Medulla oblongata (tissue), 1 donor: Measurements from ENCODE around the gene CALML4.
"Not testable (repeated sequence)": the region's sequence is repeated elsewhere in the genome, so short reads cannot be mapped to it uniquely, and the experiment has no call there.

Source experiments
- DNase-seq: peaks from one replicate; pipeline ENCODE4 v3.0.0-alpha.2; 2015; ENCODE audit errors: extremely low spot score

The CALML4 gene

DNA sequence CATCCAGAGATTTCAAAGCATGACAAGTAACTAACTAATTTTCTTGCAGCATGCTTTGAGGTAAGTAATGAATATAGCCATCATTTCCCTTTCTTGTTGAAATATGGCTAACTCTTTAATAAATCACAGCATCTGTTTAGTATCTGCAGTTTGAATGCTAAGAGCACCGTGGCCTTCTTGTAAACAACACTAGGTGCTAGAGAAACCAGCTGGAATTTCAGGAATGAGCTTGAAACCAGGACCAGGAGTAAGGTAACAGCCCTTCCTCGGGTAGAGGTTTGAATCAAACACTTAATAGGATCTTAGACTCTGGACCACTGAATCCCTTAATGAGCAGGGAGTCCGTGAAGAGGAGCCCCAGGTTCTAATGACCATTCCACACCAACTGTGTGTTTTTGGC is 13.6 kb downstream of the CALML4 start:
- DNase-seq, result no peak

DNA sequence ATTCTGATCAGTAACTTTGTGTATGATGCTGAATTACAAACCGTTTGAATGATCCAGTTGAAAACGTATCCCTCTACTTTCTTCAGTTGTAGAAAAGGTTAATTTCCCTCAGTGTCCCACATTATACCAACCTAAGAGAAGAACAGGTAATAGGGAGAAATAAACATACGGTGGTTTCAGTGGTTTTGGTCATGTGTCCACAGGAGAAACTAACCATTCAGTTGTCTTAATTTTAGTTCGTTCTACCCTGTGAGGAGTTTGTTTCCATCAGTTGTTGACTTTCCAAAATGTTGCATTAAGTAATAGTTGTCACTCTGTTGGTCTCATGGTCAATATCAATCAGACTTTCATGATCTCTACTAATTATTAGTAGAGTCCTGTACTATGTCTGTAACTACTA is 15.1 kb downstream of the CALML4 start:
- DNase-seq, result no peak

DNA sequence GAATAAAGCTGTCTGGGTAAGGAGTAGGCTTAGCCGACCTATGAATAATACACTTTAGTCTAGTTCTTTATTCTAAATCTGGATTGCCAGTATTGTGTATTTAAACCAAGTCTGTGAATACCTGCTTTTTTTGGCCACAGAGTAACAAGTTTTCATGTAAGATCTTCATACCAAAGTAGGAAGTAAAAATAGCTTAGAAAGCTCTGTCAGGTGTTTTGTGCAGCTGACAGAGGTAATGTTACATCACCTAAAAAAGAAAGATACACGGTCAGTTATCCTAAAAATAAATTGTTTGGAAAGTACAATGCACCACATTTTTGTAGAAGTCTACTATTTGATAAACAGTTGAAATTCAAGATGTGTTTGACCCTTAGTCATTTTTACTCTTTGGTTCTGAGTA is 16.5 kb downstream of the CALML4 start:
- no peak for DNase-seq

DNA sequence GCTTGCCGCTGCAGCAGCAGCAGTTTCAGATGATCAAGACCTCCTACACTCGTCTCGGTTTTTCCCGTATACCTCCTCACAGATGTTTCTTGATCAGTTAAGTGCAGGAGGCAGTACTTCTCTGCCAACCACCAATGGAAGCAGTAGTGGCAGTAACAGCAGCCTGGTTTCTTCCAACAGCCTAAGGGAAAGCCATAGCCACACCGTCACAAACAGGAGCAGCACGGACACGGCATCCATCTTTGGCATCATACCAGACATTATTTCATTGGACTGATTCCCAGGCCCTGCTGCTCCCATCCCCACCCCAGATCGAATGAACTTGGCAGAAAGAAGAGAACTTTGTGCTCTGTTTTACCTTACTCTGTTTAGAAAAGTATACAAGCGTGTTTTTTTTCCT is 17.6 kb downstream of the CALML4 start:
- DNase-seq, result peak; percentile 53

DNA sequence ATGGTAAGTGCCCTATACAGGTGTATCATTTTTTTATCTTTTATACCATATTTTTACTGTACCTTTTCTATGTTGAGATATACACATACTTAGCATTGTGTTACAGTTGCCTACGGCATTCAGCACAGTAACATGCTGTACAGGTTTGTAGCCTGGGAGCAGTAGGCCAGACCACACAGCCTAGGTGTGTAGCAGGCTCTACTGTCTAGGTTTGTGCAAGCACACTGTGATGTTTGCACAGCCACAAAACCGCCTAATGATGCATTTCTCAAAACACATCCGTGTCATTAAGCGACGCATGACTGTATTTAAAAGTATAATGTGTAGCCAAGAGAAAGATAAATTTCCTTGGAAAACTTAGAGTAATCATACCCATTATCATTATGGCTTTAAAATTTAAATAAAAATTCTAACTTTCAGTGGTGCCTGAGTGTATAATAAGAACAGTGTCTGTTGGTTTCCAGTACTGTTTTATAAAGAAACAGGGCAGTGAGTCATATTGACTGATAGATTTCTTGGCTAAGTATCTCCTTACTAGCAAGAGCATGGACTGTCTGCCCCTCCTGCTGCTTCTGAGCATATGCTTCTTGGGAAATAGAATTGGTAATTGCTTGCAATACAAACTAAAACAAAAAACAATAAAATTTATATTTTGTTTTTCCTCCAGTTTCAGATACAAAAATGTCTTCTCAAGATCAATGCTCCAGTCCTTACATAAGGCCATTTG is 18.3 kb downstream of the CALML4 start:
- no peak for DNase-seq

DNA sequence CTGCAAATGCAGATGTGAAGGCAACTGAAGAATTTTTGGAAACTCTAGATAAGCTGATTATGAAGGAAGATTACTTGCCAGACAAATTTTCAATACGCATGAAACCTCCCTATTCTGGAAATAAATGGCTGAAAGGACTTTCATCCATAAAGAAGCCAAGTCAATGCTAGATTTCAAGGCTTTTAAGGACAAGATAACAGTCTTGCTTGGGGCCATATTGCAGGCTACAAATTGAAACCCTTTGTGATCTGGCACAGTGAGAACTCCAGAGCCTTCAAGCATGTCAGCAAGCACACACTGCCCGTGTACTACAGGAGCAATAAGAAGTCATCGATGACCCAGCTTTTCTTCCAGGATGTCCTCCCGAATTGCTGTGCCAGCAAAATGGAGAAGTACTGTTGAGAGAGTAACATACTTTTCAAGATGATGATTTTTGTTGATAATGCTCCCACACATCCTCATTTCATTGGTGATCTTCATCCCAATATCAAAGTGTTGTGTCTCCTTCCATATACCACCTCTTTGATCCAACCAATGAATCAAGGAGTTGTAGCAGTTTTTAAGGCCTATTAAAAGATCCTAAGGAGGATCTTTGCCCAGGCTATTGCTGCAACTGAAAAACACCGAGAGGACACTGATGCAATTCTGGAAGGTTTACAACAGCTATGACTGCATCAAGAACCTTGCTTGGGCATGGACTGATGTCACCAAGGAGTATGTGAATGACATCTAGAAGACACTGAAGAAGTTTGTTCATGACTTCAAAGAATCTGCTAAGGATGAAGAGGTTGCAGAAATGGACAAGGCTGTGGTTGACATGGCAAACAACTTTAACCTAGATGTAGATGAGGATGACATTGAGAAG is 20.3 kb downstream of the CALML4 start:
- DNase-seq, result no peak

DNA sequence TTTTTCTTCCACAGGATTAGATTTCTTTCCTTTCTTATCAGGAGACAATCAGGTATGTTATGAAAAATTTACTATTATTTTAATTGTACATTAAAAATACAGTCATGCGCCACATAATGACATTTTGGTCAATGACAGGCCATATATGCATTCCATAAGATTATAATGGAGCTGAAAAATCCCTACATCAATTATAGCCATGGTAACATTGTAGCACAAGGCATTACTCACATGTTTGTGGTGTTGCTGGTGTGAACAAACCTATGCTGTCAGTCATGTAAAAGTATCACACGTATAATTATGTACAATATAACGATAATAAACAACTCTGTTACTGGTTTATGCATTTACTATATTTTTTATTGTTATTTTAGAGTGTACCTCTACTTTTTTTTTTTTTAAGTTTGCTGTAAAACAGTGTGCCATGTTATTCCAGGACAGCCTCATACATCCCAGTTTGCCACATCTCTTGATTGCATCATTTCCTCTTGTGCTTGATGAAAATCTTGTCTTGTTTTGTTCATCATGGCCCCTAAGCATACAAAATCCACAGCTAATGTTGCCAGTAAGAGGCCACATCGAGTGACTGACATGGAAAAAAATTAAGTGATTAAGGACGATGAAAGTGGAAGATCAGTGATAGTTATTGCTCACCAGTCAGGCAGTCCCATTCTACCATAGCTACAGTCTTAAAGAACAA is 21.4 kb downstream of the CALML4 start:
- no peak for DNase-seq

DNA sequence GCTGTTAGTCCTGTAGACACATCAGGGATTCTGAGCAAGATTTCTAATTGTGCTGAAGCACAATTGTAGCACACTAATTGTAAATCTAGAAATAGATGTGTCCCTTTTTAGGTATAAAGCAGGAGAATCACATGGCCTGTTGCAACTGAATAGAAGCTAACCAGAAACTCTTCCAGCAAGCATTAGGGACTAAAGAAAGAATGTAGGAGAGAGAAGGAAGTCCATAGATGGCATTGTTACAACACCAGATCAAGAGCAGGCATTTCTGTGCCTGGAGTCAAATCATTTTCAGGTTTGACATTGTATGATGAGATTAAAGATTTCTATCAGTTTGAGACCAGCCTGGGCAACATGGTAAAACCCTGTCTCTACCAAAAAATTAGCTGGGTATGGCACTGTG is 27.4 kb downstream of the CALML4 start:
- no peak for DNase-seq

DNA sequence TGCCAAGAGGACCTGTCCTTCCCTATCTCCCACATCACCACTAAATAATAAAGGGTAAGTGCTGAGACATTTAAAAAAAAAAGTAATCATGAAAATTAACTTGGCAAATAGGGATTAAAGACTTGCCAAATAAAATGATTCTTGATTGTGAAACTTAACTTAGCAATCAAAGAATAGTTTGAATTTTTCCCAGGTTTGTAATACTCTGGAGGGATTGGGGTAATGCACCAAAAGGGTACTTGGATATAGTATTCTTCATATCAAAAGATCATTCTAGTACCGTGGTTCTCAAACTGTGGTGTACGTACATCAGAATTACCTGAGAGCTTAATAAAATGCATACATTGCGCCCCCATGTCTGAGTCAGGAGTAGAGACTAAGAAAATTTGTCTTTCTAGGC is 28.5 kb downstream of the CALML4 start:
- DNase-seq, result no peak

DNA sequence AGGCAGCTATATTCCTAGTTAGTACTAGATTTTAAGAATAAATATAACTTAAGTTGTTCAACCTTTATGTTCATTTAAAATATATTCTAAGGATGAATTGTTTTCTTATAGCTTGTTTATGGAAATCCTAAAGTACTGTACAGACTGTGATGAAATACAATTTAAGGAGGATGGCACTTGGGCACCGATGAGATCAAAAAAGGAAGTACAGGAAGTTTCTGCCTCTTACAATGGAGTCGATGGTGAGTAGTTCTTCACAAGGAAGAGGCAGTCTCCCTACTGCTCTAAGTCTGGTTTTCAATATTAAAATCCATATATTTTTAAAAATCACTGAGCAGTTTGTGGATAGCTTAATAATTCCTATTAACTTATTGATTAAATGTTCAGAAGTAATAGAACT is 29.6 kb downstream of the CALML4 start:
- DNase-seq, result no peak

DNA sequence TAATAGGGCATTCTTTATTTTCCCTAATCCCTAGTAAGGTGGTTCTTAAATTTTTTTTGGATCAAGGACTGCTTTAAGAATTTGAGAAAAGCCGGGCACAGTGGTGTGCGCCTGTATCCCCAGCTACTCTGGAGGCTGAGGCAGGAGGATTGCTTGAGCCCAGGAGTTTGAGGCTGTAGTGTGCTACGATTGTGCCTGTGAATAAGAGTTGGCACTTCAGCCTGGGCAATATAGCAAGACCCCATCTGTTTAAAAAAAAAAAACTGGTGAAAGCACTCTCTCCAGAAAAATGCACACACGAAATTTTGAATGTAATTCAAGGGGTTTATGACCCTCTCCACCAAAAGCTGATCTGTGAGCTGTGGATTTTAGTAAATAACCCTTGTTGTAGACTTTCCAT is 32.0 kb downstream of the CALML4 start:
- DNase-seq, result no peak

DNA sequence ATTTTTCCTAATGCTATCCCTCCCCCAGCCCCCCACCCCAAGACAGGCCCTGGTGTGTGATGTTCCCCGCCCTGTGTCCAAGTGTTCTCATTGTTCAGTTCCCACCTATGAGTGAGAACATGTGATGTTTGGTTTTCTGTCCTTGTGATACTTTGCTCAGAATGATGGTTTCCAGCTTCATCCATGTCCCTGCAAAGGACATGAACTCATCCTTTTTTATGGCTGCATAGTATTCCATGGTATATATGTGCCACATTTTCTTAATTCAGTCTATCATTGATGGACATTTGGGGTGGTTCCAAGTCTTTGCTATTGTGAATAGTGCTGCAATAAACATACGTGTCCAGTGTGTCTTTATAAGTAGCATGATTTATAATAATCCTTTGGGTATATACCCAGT is 33.1 kb downstream of the CALML4 start:
- DNase-seq, result not testable (repeated sequence)

DNA sequence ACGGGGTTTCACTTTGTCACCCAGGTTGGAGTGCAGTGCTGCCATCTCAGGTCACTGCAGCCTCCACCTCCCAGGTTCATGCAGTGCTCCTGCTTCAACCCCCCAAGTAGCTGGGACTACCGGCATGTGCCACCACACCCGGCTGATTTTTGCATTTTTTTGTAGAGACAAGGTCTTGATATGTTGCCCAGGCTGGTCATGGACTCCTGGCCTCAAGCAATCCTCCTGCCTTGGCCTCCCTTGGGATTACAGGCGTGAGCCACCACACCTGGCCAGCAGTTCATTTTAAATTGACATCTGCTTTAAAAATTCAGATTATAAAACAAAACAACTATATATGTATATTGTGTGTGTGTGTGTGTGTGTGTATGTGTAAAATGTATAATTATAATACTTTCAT is 38.3 kb downstream of the CALML4 start:
- DNase-seq, result no peak

DNA sequence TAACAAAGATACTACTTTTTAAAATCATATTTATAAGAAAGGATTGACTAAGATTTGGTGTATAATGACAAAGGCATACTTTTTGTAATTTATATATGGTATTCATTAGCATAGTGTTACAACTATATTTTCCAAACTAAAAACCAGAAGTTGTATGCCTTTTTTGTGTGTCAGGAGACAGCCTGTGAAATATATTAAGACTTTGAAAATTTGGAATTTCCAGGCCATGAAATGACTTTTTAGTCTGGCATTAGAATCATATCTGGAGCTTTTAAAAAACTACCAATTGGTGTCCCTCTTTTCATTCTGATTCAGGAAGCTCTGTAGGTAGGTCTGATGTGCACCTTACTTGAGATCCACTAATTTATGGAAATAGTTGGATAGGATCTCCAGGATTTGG is 41.9 kb downstream of the CALML4 start:
- DNase-seq, result no peak

DNA sequence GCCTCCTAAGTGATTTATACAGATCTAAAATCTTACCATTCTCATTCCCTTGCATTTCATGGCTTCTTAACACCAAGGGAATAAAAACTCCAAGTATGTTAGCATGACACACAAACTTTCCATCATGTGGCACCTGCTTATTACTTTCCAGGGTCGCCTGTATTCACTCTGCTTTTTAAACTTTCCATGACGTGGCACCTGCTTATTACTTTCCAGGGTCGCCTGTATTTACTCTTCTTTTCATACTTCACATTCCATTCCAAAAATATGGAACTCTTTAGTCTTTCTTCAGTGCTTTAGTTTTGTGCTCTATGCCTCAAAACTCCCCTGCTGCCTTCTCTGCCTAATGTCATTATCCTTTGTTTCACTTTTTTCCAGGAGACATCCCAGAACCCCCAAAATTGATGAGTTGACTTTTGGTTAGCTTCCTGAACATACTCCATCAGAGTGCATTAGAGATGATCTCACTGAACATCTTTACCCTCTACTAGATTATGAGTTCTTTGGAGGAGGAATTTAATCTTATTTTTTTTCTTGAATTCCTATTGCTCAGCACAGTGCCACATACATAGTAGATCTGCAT is 47.0 kb downstream of the CALML4 start:
- DNase-seq, result no peak

DNA sequence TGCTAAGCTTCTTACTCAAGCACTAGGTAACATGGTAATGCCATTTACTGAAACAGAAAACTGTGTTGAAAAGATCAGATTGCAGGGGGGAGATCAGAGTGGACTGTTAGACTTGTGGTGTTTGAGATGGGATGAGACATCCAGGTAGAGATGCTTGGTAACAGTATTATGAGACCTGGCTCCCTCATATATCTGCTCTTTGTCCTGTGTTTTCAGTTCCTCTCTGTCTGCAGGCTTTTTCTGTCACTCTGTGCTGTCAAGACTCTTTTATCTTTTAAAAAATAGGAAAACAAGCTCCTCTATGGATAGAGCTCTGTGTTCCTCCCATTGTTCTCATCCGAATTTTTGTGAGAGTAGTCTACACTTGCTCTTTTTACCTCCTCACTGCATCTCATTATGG is 48.1 kb downstream of the CALML4 start:
- DNase-seq, result no peak

DNA sequence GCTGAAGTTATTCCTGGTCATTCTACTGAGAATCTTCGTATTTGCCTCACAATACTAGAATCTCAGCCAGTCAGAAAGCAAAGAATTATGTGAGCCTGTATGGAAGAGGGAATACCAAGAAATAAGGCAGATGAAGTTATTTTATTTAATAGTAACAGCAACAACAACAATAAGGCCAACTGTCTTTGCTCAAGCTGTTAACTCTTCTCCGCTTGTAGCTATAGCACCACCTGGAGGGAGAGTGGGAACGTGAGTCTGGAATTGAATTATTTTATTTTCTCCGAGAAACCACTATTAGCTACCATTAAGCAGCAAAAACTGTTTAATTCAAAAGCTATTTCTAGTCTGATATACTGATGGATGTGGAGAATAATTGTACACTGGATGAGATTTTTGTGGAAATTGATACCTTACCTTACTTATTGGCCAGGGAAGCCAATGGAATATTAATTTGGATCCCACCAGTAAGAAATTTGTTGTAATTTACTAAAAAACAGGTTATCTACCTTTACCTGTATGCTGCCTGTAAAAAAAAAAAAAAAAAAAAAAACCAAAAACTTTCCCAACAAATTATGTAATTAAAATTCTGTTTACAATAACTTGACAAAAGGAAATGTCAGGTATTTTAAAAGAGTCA is 50.1 kb downstream of the CALML4 start:
- DNase-seq, result peak; percentile 76

DNA sequence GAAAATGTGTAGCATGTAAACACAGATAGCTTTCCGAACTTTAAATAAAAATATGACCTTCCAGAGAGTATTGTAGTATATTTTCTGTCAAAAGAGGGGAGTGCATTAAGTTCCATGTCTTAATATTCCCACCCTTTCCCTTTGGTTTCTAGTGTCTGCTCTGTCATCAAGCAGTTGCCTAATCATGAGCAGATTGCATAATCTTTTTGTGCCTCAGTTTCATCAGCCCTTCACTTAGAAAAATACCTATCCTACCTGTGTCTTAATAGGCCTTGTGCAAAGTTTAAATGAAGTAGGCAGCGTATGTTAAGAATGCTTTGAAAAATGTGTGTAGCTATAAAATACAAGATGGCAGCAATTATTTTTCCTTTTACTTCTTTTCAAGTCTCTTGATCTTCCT is 52.8 kb downstream of the CALML4 start:
- DNase-seq, result no peak

DNA sequence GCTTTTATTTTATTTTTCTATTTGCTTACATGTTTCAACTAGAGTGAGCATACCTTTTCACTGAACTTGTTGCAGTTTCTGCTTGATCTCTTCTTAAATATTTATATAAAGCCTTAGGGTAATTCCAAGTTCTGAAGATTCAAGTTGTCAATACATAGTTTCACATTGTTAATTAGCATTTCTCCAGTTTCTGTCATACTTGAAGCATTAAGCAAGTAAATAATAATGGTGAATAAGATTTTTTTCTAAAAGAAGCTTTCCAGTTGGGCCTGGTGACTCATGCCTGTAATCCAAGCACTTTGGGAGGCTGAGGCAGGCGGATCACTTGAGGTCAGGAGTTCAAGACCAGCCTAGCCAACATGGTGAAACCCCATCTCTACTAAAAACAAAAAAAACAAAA is 53.9 kb downstream of the CALML4 start:
- DNase-seq, result no peak

DNA sequence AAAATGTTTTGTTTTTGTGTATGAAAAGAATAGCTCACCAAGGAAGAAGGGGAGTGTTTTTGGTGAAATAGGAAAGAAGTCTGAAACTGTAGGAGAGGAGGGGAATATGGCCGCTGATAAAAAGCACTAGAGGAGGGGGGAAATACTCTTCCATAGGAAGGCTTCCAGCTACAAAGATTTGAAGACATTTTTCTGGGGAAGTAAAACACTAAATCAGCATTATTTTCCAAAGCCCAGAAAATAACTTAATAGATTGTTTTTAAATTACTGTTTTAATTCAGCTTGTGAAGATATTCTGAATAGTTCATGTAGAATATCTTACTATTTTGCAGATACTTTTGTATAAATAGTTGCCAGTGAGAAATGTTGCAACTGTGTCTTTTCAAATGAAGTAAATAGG is 54.9 kb downstream of the CALML4 start:
- no peak for DNase-seq

DNA sequence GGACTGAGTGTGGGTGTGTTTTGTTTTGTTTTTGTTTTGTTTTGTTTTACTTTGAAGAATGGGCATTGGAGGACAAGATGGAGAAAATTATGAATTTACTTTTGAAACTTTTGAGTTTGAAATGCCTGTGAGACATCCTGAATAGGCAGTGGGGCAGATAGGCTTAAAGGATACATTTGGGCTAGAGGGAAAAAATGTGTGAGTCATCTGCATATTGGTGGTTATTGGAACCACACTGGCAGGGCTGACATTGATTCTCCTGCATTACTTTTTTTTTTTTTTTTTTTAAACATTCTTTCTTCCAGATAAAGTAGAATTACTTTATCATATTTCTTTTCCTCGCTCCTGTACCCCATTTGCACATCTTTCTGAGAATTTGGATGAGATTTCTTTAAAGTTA is 56.1 kb downstream of the CALML4 start:
- no peak for DNase-seq

DNA sequence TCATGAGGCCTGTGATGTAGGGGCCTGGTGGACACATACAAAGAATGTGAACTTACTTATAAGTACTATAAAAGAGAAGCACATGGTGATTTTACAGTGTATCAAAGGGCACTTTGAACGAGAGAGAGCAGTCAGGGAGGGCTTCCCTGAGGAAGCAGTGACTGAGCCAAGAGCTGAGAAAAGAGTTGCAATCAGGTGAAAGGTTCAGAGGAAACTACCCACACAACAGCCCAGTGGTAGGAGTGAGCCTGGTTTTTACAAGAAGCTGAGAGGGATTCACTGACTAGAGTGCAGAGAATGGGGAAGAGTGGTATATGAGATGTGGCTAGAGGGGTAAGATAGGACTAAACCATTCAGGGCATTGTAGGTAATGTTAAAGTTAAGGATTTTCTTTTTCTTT is 57.1 kb downstream of the CALML4 start:
- no peak for DNase-seq
